ENCODE data around the gene TBC1D9B. TPM values are rescaled to one million over a fixed set of nuclear protein-coding genes. Genes with fewer than 3 reads are reported as not detected.
"Not testable (repeated sequence)": the region's sequence is repeated elsewhere in the genome, so short reads cannot be mapped to it uniquely, and the experiment has no call there.

The TBC1D9B gene
- total RNA-seq, 2 experiments from 2014 or later = 70.5 to 72.7 TPM

- H3K36me3 Mint-ChIP-seq (ENCODE audit: low read depth) = peaks cover 16% of the 10 kb centered on the region
- DNase-seq; ATAC-seq; H3K4me1 Mint-ChIP-seq (ENCODE audit: low read depth); H3K27me3 Mint-ChIP-seq (ENCODE audit: low read depth); POLR2A ChIA-PET; H3K4me3 Mint-ChIP-seq; H3K9me3 Mint-ChIP-seq (ENCODE audit: insufficient read depth); H3K27ac Mint-ChIP-seq: not testable (repeated sequence)
- CTCF ChIA-PET = interaction anchor here (1.2 kb wide), 1 partner anchor 108 kb away, joined by 3 read pairs; no protein-coding TSS in a partner anchor
Measured at GRCh38 chr5:179871533-179871932, 36.2 kb downstream of the TBC1D9B start.

DNA sequence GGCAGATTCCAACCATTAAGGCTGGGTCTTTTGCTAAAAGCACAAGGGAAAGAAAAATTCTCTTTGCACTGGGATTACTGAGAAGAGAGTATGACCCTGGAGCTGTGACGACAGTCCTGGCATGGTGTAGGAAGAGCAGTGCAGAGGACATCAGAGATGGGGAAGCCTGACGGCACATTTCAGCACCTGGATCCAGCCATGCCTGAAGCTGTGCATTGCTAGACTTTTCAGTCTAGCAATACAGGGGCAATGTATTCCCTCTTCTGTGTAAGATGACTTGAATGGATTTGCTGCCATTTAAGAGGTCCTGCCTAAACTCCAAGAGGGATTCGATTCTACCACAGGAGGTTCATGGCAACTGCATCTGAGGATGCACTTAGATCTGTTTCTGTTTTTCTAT is 36.7 kb downstream of the TBC1D9B start:
- Mint-ChIP-seq H3K4me1 (ENCODE audit: low read depth) (peaks cover 2% of the 10 kb centered on the region), H3K27me3 (ENCODE audit: low read depth) (no peaks in the 10 kb centered on the region), H3K27ac (no peak overlapping the region), H3K4me3 (no peak overlapping the region), H3K9me3 (ENCODE audit: insufficient read depth) (no peaks in the 10 kb centered on the region), H3K36me3 (ENCODE audit: low read depth) (peaks cover 14% of the 10 kb centered on the region)
- ChIA-PET CTCF (interaction anchor here (1.2 kb wide), 1 partner anchor 107 kb away, joined by 3 read pairs; no protein-coding TSS in a partner anchor), POLR2A (no interaction called here)
- no peak for DNase-seq
- ATAC-seq = no peak

GRCh38 chr5:179870403-179870903 is 37.2 kb downstream of the TBC1D9B start:
- ATAC-seq (peak; percentile 43), DNase-seq (no peak)
- no peaks in the 10 kb centered on the region for H3K9me3 Mint-ChIP-seq (ENCODE audit: insufficient read depth)
- H3K27me3 Mint-ChIP-seq (ENCODE audit: low read depth) = no peaks in the 10 kb centered on the region
- no peak overlapping the region for H3K4me3 Mint-ChIP-seq
- no peak overlapping the region for H3K27ac Mint-ChIP-seq
- POLR2A ChIA-PET = no interaction called here
- CTCF ChIA-PET = no interaction called here
- peaks cover 14% of the 10 kb centered on the region for H3K36me3 Mint-ChIP-seq (ENCODE audit: low read depth)
- H3K4me1 Mint-ChIP-seq (ENCODE audit: low read depth) = peaks cover 2% of the 10 kb centered on the region

DNA sequence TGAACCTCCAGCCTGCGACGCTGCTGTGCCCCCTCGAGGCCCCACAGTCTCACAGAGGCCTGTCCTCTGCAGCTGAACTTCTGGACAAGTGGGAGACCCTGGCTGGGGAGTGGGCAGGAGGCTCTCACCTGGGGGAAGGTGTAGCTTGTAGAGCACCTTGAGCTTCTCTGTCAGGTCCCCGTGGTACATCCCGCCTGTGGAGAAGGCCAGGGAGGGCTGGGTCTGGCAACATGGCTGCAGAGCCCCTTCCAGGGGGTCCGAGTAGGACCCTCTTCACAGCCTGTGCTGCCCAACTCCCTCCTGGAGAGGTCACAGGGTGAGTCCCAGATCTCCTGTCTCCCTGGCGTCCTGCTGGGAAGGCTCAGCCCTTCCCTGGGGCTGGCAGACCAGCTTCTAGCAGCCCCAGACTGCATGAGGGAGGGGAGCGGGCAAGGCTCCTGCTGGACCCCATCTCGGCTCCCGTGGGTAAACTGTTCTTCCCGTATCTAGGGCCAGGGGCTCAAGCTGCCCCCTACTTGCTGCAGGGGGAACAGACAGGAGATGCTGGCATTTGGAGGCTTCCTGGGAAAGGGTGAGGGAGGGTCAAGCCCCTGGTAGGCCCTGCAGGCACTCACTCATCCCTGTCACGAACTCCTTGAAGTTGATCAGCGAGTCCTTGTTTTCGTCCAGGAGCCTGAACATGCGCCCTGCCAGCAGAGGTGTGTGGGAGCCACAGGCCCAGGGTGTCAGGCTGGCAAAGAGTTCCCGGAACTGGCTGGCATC is 37.9 kb downstream of the TBC1D9B start:
- POLR2A ChIA-PET = no interaction called here
- Mint-ChIP-seq H3K4me3 (no peak overlapping the region), H3K27ac (no peak overlapping the region), H3K9me3 (ENCODE audit: insufficient read depth) (no peaks in the 10 kb centered on the region), H3K36me3 (ENCODE audit: low read depth) (peaks cover 15% of the 10 kb centered on the region), H3K27me3 (ENCODE audit: low read depth) (no peaks in the 10 kb centered on the region), H3K4me1 (ENCODE audit: low read depth) (peaks cover 2% of the 10 kb centered on the region)
- DNase-seq (no peak), ATAC-seq (no peak)
- CTCF ChIA-PET = interaction anchor here (1.3 kb wide), 1 partner anchor 9 kb away, joined by 3 read pairs; no protein-coding TSS in a partner anchor

DNA sequence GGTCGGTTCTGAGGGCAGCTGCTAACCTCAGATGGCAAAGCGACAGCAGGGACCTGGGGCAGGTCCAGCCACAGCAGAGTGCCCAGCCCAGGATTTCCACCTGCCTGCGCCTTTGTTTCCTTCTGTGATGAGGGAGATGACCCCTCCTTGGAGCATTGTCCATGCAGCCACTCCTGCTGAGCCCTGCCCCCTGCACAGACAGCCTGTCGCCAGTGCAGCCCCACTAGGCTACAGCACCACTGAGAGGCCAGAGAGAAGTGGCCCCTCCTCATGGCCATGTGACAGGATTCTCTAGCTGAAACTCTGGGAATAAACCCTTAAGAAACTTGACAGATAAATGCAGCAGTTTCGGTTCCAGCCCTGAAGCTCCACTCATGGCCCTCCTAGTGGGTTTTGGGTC is 38.6 kb downstream of the TBC1D9B start:
- H3K27me3 Mint-ChIP-seq (ENCODE audit: low read depth) = no peaks in the 10 kb centered on the region
- ChIA-PET POLR2A (no interaction called here), CTCF (interaction anchor here (1.3 kb wide), 1 partner anchor 8 kb away, joined by 3 read pairs; no protein-coding TSS in a partner anchor)
- H3K9me3 Mint-ChIP-seq (ENCODE audit: insufficient read depth) = no peaks in the 10 kb centered on the region
- no peak for DNase-seq
- H3K27ac Mint-ChIP-seq = no peak overlapping the region
- no peak for ATAC-seq
- peaks cover 2% of the 10 kb centered on the region for H3K4me1 Mint-ChIP-seq (ENCODE audit: low read depth)
- H3K36me3 Mint-ChIP-seq (ENCODE audit: low read depth) = peaks cover 15% of the 10 kb centered on the region
- H3K4me3 Mint-ChIP-seq = no peak overlapping the region

DNA sequence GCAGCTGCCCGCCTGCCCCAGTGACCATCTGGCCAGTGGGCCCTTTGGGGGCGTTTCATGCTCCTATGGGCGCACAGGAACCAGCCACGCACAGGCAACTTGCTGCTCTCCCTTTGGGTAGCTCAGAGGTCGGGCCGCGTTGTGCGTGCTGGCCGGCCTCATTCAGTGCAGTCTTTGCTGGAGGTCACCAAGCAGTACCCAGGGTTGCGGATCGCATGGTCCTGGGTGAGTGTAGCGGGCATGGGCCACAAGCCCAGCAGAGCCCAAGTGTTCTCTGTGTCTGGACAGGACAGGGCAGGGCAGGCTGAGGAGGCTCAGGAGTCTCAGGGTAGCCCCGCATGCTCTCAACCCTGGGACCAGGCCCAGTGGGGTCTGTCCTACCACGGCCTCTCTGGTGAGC is 39.2 kb downstream of the TBC1D9B start:
- H3K36me3 Mint-ChIP-seq (ENCODE audit: low read depth) = peaks cover 19% of the 10 kb centered on the region
- ATAC-seq (no peak), DNase-seq (no peak)
- H3K4me3 Mint-ChIP-seq = no peak overlapping the region
- no peaks in the 10 kb centered on the region for H3K27me3 Mint-ChIP-seq (ENCODE audit: low read depth)
- POLR2A ChIA-PET = no interaction called here
- CTCF ChIA-PET = interaction anchor here (1.3 kb wide), 1 partner anchor 8 kb away, joined by 3 read pairs; no protein-coding TSS in a partner anchor
- no peaks in the 10 kb centered on the region for H3K9me3 Mint-ChIP-seq (ENCODE audit: insufficient read depth)
- no peak overlapping the region for H3K27ac Mint-ChIP-seq
- peaks cover 2% of the 10 kb centered on the region for H3K4me1 Mint-ChIP-seq (ENCODE audit: low read depth)

GRCh38 chr5:179867476-179867875 is 40.2 kb downstream of the TBC1D9B start:
- CTCF ChIA-PET = interaction anchor here (1.3 kb wide), 1 partner anchor 9 kb away, joined by 3 read pairs; no protein-coding TSS in a partner anchor

GRCh38 chr5:179867079-179867465 is 40.6 kb downstream of the TBC1D9B start:
- CTCF ChIA-PET = interaction anchor here (1.3 kb wide), 1 partner anchor 9 kb away, joined by 3 read pairs; no protein-coding TSS in a partner anchor
- no peaks in the 10 kb centered on the region for H3K27me3 Mint-ChIP-seq (ENCODE audit: low read depth)
- no peaks in the 10 kb centered on the region for H3K9me3 Mint-ChIP-seq (ENCODE audit: insufficient read depth)
- POLR2A ChIA-PET = no interaction called here
- ATAC-seq = no peak
- peak overlapping the region; percentile 67 for H3K27ac Mint-ChIP-seq
- H3K4me3 Mint-ChIP-seq = no peak overlapping the region
- H3K4me1 Mint-ChIP-seq (ENCODE audit: low read depth) = peaks cover 2% of the 10 kb centered on the region
- DNase-seq = no peak
- peaks cover 28% of the 10 kb centered on the region for H3K36me3 Mint-ChIP-seq (ENCODE audit: low read depth)

More at GRCh38 chr5:179867476-179867875, 40.2 kb downstream of the TBC1D9B start:
- peaks cover 26% of the 10 kb centered on the region for H3K36me3 Mint-ChIP-seq (ENCODE audit: low read depth)
- ATAC-seq (no peak), DNase-seq (no peak)
- no peaks in the 10 kb centered on the region for H3K9me3 Mint-ChIP-seq (ENCODE audit: insufficient read depth)
- POLR2A ChIA-PET = interaction anchor here (0.6 kb wide), 1 partner anchor 12 kb away, joined by 3 read pairs; no protein-coding TSS in a partner anchor
- no peaks in the 10 kb centered on the region for H3K27me3 Mint-ChIP-seq (ENCODE audit: low read depth)
- H3K4me1 Mint-ChIP-seq (ENCODE audit: low read depth) = peaks cover 2% of the 10 kb centered on the region
- no peak overlapping the region for H3K4me3 Mint-ChIP-seq
- peak overlapping the region; percentile 67 for H3K27ac Mint-ChIP-seq

- Mint-ChIP-seq H3K9me3 (ENCODE audit: insufficient read depth) (no peaks in the 10 kb centered on the region), H3K4me1 (ENCODE audit: low read depth) (peaks cover 2% of the 10 kb centered on the region), H3K36me3 (ENCODE audit: low read depth) (peaks cover 28% of the 10 kb centered on the region), H3K27me3 (ENCODE audit: low read depth) (no peaks in the 10 kb centered on the region), H3K27ac (no peak overlapping the region), H3K4me3 (no peak overlapping the region)
- ChIA-PET POLR2A (no interaction called here), CTCF (interaction anchor here (0.7 to 1.3 kb wide), 2 partner anchors 10 to 224 kb away, joined by 3 read pairs; no protein-coding TSS in a partner anchor)
- DNase-seq (no peak), ATAC-seq (peak; percentile 41)
Measured at GRCh38 chr5:179866241-179867078, 41.2 kb downstream of the TBC1D9B start.

DNA sequence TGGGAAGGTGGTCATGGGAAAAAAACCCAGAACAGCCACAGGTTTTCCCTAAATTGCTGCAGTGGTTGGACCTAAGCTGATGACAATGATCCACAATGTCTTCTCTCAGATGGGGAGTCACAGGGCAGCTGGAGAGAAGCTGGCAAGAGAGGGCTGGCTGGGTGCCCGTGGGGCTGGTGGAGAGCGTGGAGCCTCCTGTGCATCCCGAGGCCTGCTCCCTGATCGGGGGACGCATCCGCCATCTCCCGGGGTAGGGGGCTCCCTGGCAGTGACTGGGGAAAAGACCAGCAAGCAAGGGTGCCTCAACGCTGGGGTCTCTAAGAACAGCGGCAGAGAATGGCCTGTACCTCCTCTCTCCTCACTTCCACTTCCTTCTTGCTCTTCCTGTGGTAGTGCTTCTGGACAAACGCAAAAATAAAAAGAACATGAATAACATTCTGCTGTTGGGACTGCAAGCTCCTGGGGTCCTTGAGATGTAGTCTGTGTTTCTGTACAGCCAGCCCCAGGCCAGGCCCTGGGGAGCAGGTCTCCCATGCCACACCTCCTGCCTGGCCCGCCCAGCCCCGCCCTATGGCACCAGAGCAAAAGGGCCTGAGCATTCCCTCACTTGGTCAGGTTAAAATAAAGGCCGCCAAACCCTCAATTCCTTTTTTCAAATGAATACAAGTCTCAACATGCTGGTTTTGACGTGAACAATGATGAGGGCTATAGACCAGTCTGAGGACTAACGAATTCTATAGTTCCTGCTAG is 42.0 kb downstream of the TBC1D9B start:
- no peak overlapping the region for H3K4me3 Mint-ChIP-seq
- H3K9me3 Mint-ChIP-seq (ENCODE audit: insufficient read depth) = no peaks in the 10 kb centered on the region
- peaks cover 22% of the 10 kb centered on the region for H3K36me3 Mint-ChIP-seq (ENCODE audit: low read depth)
- no peaks in the 10 kb centered on the region for H3K27me3 Mint-ChIP-seq (ENCODE audit: low read depth)
- ChIA-PET CTCF (no interaction called here), POLR2A (no interaction called here)
- DNase-seq (no peak), ATAC-seq (no peak)
- no peak overlapping the region for H3K27ac Mint-ChIP-seq
- peaks cover 2% of the 10 kb centered on the region for H3K4me1 Mint-ChIP-seq (ENCODE audit: low read depth)

- ATAC-seq = no peak
- no peak overlapping the region for H3K27ac Mint-ChIP-seq
Measured at GRCh38 chr5:179864686-179865085, 43.0 kb downstream of the TBC1D9B start.

More at GRCh38 chr5:179864686-179865085, 43.0 kb downstream of the TBC1D9B start:
- no peaks in the 10 kb centered on the region for H3K27me3 Mint-ChIP-seq (ENCODE audit: low read depth)
- no peaks in the 10 kb centered on the region for H3K9me3 Mint-ChIP-seq (ENCODE audit: insufficient read depth)
- ChIA-PET POLR2A (no interaction called here), CTCF (no interaction called here)
- no peak overlapping the region for H3K4me3 Mint-ChIP-seq
- no peak for DNase-seq
- peaks cover 21% of the 10 kb centered on the region for H3K36me3 Mint-ChIP-seq (ENCODE audit: low read depth)
- peaks cover 5% of the 10 kb centered on the region for H3K4me1 Mint-ChIP-seq (ENCODE audit: low read depth)

Data from activated CD8-positive, alpha-beta T cell treated with anti-CD3 and anti-CD28 coated beads, Interleukin-2, amount 10 ng/mL, durations not matched to agents 7 days and 5 days (primary cell).